A673 (cell line): ENCODE results near the gene TMPRSS6.

Experiments used
- CTCF ChIP-seq: fragments of 300-800, 200-600 bp; sonication (generic); conservative IDR thresholded peaks from 2 replicates; pipeline ENCODE4 v1.5.1; 2017; ENCODE audit warnings: low read depth, mild to moderate bottlenecking, antibody characterized with exemption, low read length, moderate library complexity, mixed read lengths
- EZH2 ChIP-seq: fragments of 200-600 bp; sonication (generic); IDR thresholded peaks from 2 replicates; pipeline ENCODE4 v1.6.1; 2017; ENCODE audit warnings: borderline replicate concordance, low read depth, mild to moderate bottlenecking, mixed read lengths, antibody characterized with exemption, low read length; ENCODE audit not compliant: poor library complexity, severe bottlenecking

GRCh38 chr22:37018086-37018814 lies 91.3 kb downstream of the TMPRSS6 start:
- no peak for TF ChIP-seq CTCF
- TF ChIP-seq EZH2: no peak
